HG03139 (cell line): ENCODE data around the gene GMDS.

Experiments
- ATAC-seq: cut with Tn5 transposase; IDR thresholded peaks from one replicate; pipeline ENCODE4 v1.9.1; 2021; ENCODE audit not compliant: unreplicated experiment

Gene GMDS

GRCh38 chr6:1786455-1787453 is 458.7 kb downstream of the GMDS start:
- ATAC-seq, result no peak

- no peak for ATAC-seq
Observed at GRCh38 chr6:1784422-1784884, 461.0 kb downstream of the GMDS start.

GRCh38 chr6:1781817-1782184 is 463.6 kb downstream of the GMDS start:
- no peak for ATAC-seq

- no peak for ATAC-seq
Observed at GRCh38 chr6:1781152-1781816, 464.1 kb downstream of the GMDS start.

- no peak for ATAC-seq
Observed at GRCh38 chr6:1780251-1780867, 465.0 kb downstream of the GMDS start.

- no peak for ATAC-seq
Observed at GRCh38 chr6:1778686-1779235, 466.6 kb downstream of the GMDS start.

- ATAC-seq, result no peak
Observed at GRCh38 chr6:1777921-1778685, 467.3 kb downstream of the GMDS start.

GRCh38 chr6:1775441-1775840 is 470.0 kb downstream of the GMDS start:
- ATAC-seq, result no peak

- no peak for ATAC-seq
Observed at GRCh38 chr6:1774226-1774915, 471.0 kb downstream of the GMDS start.

- ATAC-seq, result no peak
Observed at GRCh38 chr6:1773700-1774099, 471.7 kb downstream of the GMDS start.

GRCh38 chr6:1770968-1771723 is 474.3 kb downstream of the GMDS start:
- ATAC-seq, result no peak

- no peak for ATAC-seq
Observed at GRCh38 chr6:1770435-1770843, 475.0 kb downstream of the GMDS start.

GRCh38 chr6:1767481-1768246 is 477.7 kb downstream of the GMDS start:
- no peak for ATAC-seq

- ATAC-seq, result no peak
Observed at GRCh38 chr6:1766654-1767053, 478.8 kb downstream of the GMDS start.

- no peak for ATAC-seq
Observed at GRCh38 chr6:1765160-1765903, 480.1 kb downstream of the GMDS start.

GRCh38 chr6:1764397-1764987 is 480.9 kb downstream of the GMDS start:
- no peak for ATAC-seq

- no peak for ATAC-seq
Observed at GRCh38 chr6:1763404-1763803, 482.0 kb downstream of the GMDS start.
